ENCODE measurements around the gene ADAD2.

DNA sequence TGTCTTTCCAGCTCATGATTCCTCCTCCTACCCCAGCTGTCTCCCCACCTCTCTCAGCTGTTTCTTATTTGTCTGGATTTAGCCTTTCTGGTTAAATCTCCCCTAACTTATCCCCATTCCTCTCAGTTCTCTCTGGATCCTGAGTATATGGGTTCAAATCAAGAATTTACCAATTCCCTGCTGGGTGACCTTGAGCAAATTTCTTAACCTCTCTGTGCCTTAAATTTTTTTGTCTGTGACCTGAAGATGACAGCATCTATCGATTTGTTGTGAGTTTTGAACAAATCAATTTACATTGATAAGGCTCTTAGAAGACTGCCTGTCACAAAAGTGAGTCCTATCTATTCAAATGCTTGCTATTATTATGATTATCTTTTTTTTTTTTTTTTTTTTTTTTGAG, 50.8 kb downstream of the ADAD2 start:
- TF ChIP-seq CTCF (conservative IDR thresholded peaks at IDR 0.05): no peak
- TF ChIP-seq ZFX (IDR thresholded peaks at IDR 0.05): no peak

Data from C4-2B (cell line).